GM23248 (cell line): Measurements from ENCODE around the gene CYBB. TPM values are rescaled to one million over a fixed set of nuclear protein-coding genes. Genes with fewer than 3 reads are reported as not detected.

Experiments used
- DNase-seq: peaks from one replicate; pipeline ENCODE4 v3.0.0-alpha.2; 2015
- H2AFZ ChIP-seq: fragments of 200-600 bp; sonication (generic); 2 replicates; pipeline ENCODE4 v1.6.1; 2016; ENCODE audit warnings: antibody characterized with exemption
- H3F3A ChIP-seq: fragments of 200-600 bp; sonication (generic); 2 replicates; pipeline ENCODE4 v1.6.1; 2016; ENCODE audit warnings: mild to moderate bottlenecking, antibody characterized with exemption, mixed run types; ENCODE audit not compliant: insufficient read depth
- H3K27ac ChIP-seq: fragments of 200-600 bp; sonication (generic); 2 replicates; pipeline ENCODE4 v1.5.1; 2016; ENCODE audit warnings: mild to moderate bottlenecking
- H3K27me3 ChIP-seq: fragments of 200-600 bp; sonication (generic); replicated peaks from 2 replicates; pipeline ENCODE4 v1.6.1; 2016; ENCODE audit warnings: mild to moderate bottlenecking; ENCODE audit not compliant: insufficient read depth
- H3K36me3 ChIP-seq: fragments of 200-600 bp; sonication (generic); 2 replicates; pipeline ENCODE4 v1.6.1; 2016; ENCODE audit warnings: low read depth, mild to moderate bottlenecking
- H3K4me1 ChIP-seq: fragments of 200-600 bp; sonication (generic); 2 replicates; pipeline ENCODE4 v1.6.1; 2016; ENCODE audit warnings: mild to moderate bottlenecking; ENCODE audit not compliant: insufficient read depth
- H3K4me2 ChIP-seq: fragments of 200-600 bp; sonication (generic); one replicate; pipeline ENCODE4 v1.6.1; 2016; ENCODE audit warnings: mild to moderate bottlenecking; ENCODE audit not compliant: unreplicated experiment
- H3K4me3 ChIP-seq: fragments of 200-600 bp; sonication (generic); 2 replicates; pipeline ENCODE4 v1.5.1; 2016; ENCODE audit warnings: mild to moderate bottlenecking
- H3K79me2 ChIP-seq: fragments of 200-600 bp; sonication (generic); 2 replicates; pipeline ENCODE4 v1.6.1; 2016; ENCODE audit warnings: mild to moderate bottlenecking; ENCODE audit not compliant: insufficient read depth
- H3K9ac ChIP-seq: fragments of 200-600 bp; sonication (generic); 2 replicates; pipeline ENCODE4 v1.6.1; 2016; ENCODE audit warnings: mild to moderate bottlenecking
- H3K9me2 ChIP-seq: fragments of 200-600 bp; sonication (generic); 2 replicates; pipeline ENCODE4 v1.6.1; 2016; ENCODE audit warnings: mixed run types, mild to moderate bottlenecking, moderate library complexity; ENCODE audit not compliant: insufficient read depth
- H3K9me3 ChIP-seq: fragments of 200-600 bp; sonication (generic); one replicate; pipeline ENCODE4 v1.6.1; 2017; ENCODE audit warnings: low read depth
- H4K20me1 ChIP-seq: fragments of 200-600 bp; sonication (generic); 2 replicates; pipeline ENCODE4 v1.6.0; 2016; ENCODE audit not compliant: insufficient read depth
- EZH2 ChIP-seq: fragments of 200-600 bp; sonication (generic); IDR thresholded peaks from 2 replicates; pipeline ENCODE4 v1.6.1; 2018; ENCODE audit warnings: antibody characterized with exemption, mild to moderate bottlenecking; ENCODE audit not compliant: insufficient read depth, poor library complexity, severe bottlenecking
- EZH2phosphoT487 ChIP-seq: fragments of 200-600 bp; sonication (generic); IDR thresholded peaks from 2 replicates; pipeline ENCODE4 v1.6.1; 2018; ENCODE audit warnings: antibody characterized with exemption, moderate library complexity, mild to moderate bottlenecking, low read depth; ENCODE audit not compliant: insufficient read depth
- WGBS, 2 experiments: methylation state at CpG; one replicate each; pipeline ENCODE4 v1.1.6; 2015 to 2017; ENCODE audit warnings: low lambda C conversion rate in 2 of 2, low coverage in 1 of 2; ENCODE audit errors: missing lambda C conversion rate in 2 of 2; 5-methylcytosine and 5-hydroxymethylcytosine counted together
- in situ Hi-C: fragments of 300-500 bp; cut with MboI; formaldehyde crosslinking; loops from 2 replicates; pipeline ENCODE4 v1.15.0; 2020
- polyA plus RNA-seq: library from polyadenylated mRNA; unstranded; fragments of >200 nt; fragmentation: Nextera tagmentation; extraction: Ambion mirVana; gene quantifications from 2 replicates; pipeline ENCODE4 v1.2.1, GENCODE V29; 2016
- total RNA-seq: library from RNA; depleted of rRNA; stranded (reverse); fragments of >200 nt; shearing (Covaris generic); gene quantifications from 2 replicates; pipeline ENCODE4 v1.2.3, GENCODE V29; 2014

Gene CYBB
- total and polyA plus RNA-seq, 2 experiments from 2014 or later, result not detected

DNA sequence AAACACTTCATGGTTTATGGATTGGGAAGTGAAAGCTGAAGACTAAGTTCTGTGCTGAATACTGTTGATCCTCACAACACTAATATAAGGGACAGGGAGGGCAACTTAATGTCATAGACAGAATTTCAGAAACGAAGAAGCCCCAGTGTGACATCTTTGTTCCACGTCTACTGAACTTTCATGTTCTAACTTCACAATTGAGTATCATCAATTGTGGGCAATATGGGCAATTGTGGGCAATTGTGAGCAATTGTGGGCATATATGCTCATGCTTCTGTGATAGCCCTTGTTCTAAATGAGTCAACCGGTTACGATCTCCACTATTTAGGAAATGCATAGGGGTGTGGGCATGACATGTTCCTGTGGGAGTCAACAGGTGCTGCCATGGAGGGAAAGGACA, 33.7 kb downstream of the CYBB start:
- no peaks in the 10 kb centered on the region; the same call in 1 of the 2 replicates for H3K27me3 ChIP-seq
- no peak overlapping the region for H3K4me2 ChIP-seq
- no peaks in the 10 kb centered on the region for H3K79me2 ChIP-seq
- no peak overlapping the region for H2AFZ ChIP-seq
- no peaks in the 10 kb centered on the region for H4K20me1 ChIP-seq
- H3F3A ChIP-seq, result no peaks in the 10 kb centered on the region
- H3K9ac ChIP-seq, result no peak overlapping the region
- H3K27ac ChIP-seq, result no peak overlapping the region
- no peaks in the 10 kb centered on the region for H3K4me1 ChIP-seq
- no peaks in the 10 kb centered on the region for H3K36me3 ChIP-seq
- TF ChIP-seq EZH2phosphoT487 (no peak), EZH2 (no peak)
- in situ Hi-C loops, result no loop called here
- WGBS, 2 experiments, result 64 to 74% methylated on average over 4 of the region's 4 CpGs
- no peaks in the 10 kb centered on the region for H3K9me3 ChIP-seq
- no peak overlapping the region for H3K4me3 ChIP-seq
- DNase-seq, result no peak
- no peaks in the 10 kb centered on the region for H3K9me2 ChIP-seq

DNA sequence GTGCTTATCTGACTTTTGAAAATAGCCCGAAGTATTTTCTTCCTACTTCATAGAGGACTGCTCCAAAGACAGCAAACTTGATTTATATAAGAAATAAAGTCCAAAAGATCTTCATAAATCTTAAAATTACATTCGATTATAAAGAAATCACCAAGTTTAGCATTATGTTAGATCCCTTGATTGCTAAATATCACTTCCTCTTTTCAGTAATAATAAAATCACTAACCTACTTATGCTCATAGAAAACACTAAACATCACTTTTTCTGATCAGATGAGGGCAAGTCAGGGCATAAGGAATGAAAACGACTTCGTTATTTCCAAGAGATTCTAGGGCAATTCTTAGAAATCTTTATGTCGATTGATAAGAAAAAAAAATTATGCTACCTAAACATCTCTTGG, 35.5 kb downstream of the CYBB start:
- no peak overlapping the region for H3K27ac ChIP-seq
- no peaks in the 10 kb centered on the region for H4K20me1 ChIP-seq
- no peak overlapping the region for H3K4me3 ChIP-seq
- H3K9ac ChIP-seq, result no peak overlapping the region
- TF ChIP-seq EZH2 (no peak), EZH2phosphoT487 (no peak)
- no peaks in the 10 kb centered on the region for H3K9me2 ChIP-seq
- H3K36me3 ChIP-seq, result no peaks in the 10 kb centered on the region
- no peaks in the 10 kb centered on the region for H3K4me1 ChIP-seq
- 26 to 40% methylated on average over 5 of the region's 5 CpGs for WGBS, 2 experiments
- H3K79me2 ChIP-seq, result no peaks in the 10 kb centered on the region
- H3K9me3 ChIP-seq, result no peaks in the 10 kb centered on the region
- H3F3A ChIP-seq, result no peaks in the 10 kb centered on the region
- H3K27me3 ChIP-seq, result no peaks in the 10 kb centered on the region; the same call in 1 of the 2 replicates
- no peak overlapping the region for H3K4me2 ChIP-seq
- in situ Hi-C loops, result no loop called here
- H2AFZ ChIP-seq, result no peak overlapping the region
- DNase-seq, result no peak

DNA sequence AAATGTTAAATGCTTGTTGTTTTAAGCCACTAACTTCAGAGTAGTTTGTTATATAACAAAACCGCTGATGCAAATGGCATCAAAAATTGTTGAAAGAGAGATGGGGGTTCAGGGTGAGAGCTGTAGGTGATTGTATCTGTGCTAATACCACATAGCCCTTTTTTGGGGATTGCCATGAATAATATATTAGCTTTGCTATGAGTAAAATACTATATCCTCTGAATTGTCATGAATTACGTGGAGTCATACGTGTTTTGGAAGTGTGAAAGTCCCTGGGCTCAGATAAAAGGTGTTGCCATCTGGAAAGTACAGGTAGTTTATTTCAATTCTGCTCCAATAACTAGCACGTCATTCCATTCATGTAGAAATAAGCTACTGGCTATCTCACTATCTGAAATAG, 36.9 kb downstream of the CYBB start:
- H4K20me1 ChIP-seq, result no peaks in the 10 kb centered on the region
- DNase-seq, result no peak
- no peak overlapping the region for H2AFZ ChIP-seq
- H3K27ac ChIP-seq, result no peak overlapping the region
- TF ChIP-seq EZH2 (no peak), EZH2phosphoT487 (no peak)
- H3K27me3 ChIP-seq, result no peaks in the 10 kb centered on the region; the same call in 1 of the 2 replicates
- 55 to 65% methylated on average over 4 of the region's 4 CpGs for WGBS, 2 experiments
- no peak overlapping the region for H3K4me2 ChIP-seq
- H3K9me3 ChIP-seq, result no peaks in the 10 kb centered on the region
- no peaks in the 10 kb centered on the region for H3K4me1 ChIP-seq
- in situ Hi-C loops, result no loop called here
- no peaks in the 10 kb centered on the region for H3K9me2 ChIP-seq
- H3K36me3 ChIP-seq, result no peaks in the 10 kb centered on the region
- no peak overlapping the region for H3K9ac ChIP-seq
- no peaks in the 10 kb centered on the region for H3F3A ChIP-seq
- no peaks in the 10 kb centered on the region for H3K79me2 ChIP-seq
- H3K4me3 ChIP-seq, result no peak overlapping the region

DNA sequence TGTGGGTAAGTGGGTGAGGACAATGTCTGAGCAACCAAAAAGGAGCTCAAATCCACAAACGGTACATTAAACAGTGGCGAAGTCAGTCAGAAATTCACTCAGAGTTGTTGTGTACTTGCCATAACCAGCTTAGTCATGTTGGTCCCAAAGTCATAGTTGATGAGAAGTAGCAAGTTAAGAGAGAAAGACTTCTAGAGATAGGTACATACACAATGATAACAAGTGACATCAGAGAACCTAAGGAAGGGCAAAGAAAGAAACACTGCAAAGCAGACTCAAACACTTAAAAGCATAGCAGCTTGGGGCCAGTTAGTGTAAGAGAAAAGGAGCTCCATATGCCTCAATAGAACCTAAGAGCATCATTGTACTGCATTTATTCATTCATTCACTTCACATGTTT, 37.3 kb downstream of the CYBB start:
- Histone ChIP-seq H3K9me3 (no peaks in the 10 kb centered on the region), H2AFZ (no peak overlapping the region), H3F3A (no peaks in the 10 kb centered on the region), H3K9ac (no peak overlapping the region), H3K4me1 (no peaks in the 10 kb centered on the region), H3K9me2 (no peaks in the 10 kb centered on the region), H3K36me3 (no peaks in the 10 kb centered on the region), H3K4me3 (no peak overlapping the region), H3K79me2 (no peaks in the 10 kb centered on the region), H3K27ac (no peak overlapping the region), H3K4me2 (no peak overlapping the region), H4K20me1 (no peaks in the 10 kb centered on the region), H3K27me3 (no peaks in the 10 kb centered on the region; the same call in 1 of the 2 replicates)
- no peak for TF ChIP-seq EZH2phosphoT487
- in situ Hi-C loops, result no loop called here
- no peak for DNase-seq
- WGBS, 2 experiments, result 76 to 86% methylated on average over 2 of the region's 2 CpGs

DNA sequence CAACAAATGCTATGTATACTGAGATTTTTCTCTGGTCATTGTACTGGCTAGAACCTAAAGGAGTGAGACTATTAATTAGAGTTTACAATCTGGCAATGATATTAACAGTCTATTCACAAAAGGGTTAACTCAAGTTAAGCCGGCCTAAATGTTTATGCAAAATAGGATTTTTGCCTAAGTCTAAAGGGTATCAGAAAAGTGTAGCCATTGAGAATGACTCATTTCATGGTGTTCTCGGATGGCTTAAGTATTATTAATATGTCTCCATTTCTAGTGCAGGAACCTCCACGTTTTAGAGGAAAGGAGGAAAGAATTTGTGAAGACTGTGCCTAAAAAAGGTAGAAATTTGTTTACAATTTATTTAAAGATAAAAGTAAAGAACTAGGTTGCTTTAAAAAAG, 37.7 kb downstream of the CYBB start:
- Histone ChIP-seq H3K4me3 (no peak overlapping the region), H3K9ac (no peak overlapping the region), H3K27ac (no peak overlapping the region), H2AFZ (no peak overlapping the region), H3K9me2 (no peaks in the 10 kb centered on the region), H3K9me3 (no peaks in the 10 kb centered on the region), H3K4me1 (no peaks in the 10 kb centered on the region), H3K79me2 (no peaks in the 10 kb centered on the region), H3F3A (no peaks in the 10 kb centered on the region), H3K27me3 (no peaks in the 10 kb centered on the region; the same call in 1 of the 2 replicates), H3K36me3 (no peaks in the 10 kb centered on the region), H3K4me2 (no peak overlapping the region), H4K20me1 (no peaks in the 10 kb centered on the region)
- no peak for DNase-seq
- 35 to 40% methylated on average over 3 of the region's 3 CpGs for WGBS, 2 experiments
- TF ChIP-seq EZH2, result no peak
- no peak for TF ChIP-seq EZH2phosphoT487
- in situ Hi-C loops, result no loop called here
